Bronchial epithelial cell (primary cell): ENCODE results near the gene NMBR. TPM values are rescaled to one million over a fixed set of nuclear protein-coding genes. Genes with fewer than 3 reads are reported as not detected.
"Not testable (repeated sequence)": the region's sequence is repeated elsewhere in the genome, so short reads cannot be mapped to it uniquely, and the experiment has no call there.

Source experiments
- DNase-seq: peaks from one replicate; pipeline ENCODE4 v3.0.0-alpha.2; 2010; ENCODE audit warnings: low read depth
- FAIRE-seq: peaks from 2 replicates; lab custom pipeline; 2011; peaks lifted over from hg19 to GRCh38; lab: Jason Lieb, UNC
- H3K27me3 ChIP-seq: 2 replicates; pipeline ENCODE4 v1.5.1; 2011; ENCODE audit warnings: low read length; ENCODE audit not compliant: control insufficient read depth, insufficient read depth
- H3K36me3 ChIP-seq: 2 replicates; pipeline ENCODE4 v1.5.1; 2011; ENCODE audit warnings: low read length; ENCODE audit not compliant: control insufficient read depth, insufficient read depth
- H3K4me3 ChIP-seq: 2 replicates; pipeline ENCODE4 v1.5.1; 2011; ENCODE audit warnings: mild to moderate bottlenecking, low read depth, low read length, control low read depth
- CTCF ChIP-seq: IDR thresholded peaks from 2 replicates; pipeline ENCODE4 v1.5.1; 2011; ENCODE audit warnings: mild to moderate bottlenecking, moderate library complexity, low read length, control low read depth, inconsistent platforms; ENCODE audit not compliant: insufficient read depth, severe bottlenecking
- total RNA-seq: library from RNA; depleted of rRNA; stranded (reverse); fragments of >200 nt; gene quantifications from 2 replicates; pipeline ENCODE4 v1.2.1, GENCODE V29; 2014

The NMBR gene
- total RNA-seq, 1 donor from 2014 or later = not detected

- FAIRE-seq (no peak), DNase-seq (no peak)
- Histone ChIP-seq H3K36me3 (no peaks in the 10 kb centered on the region), H3K27me3 (no peaks in the 10 kb centered on the region), H3K4me3 (no peak overlapping the region)
- no peak for TF ChIP-seq CTCF
Measured at GRCh38 chr6:142030115-142030619, 116.8 kb downstream of the NMBR start.

- no peak for TF ChIP-seq CTCF
- DNase-seq (no peak), FAIRE-seq (no peak)
- Histone ChIP-seq H3K27me3 (no peaks in the 10 kb centered on the region), H3K4me3 (no peak overlapping the region), H3K36me3 (no peaks in the 10 kb centered on the region)
Measured at GRCh38 chr6:142028527-142028926, 118.4 kb downstream of the NMBR start.

- H3K4me3 ChIP-seq, H3K27me3 ChIP-seq, FAIRE-seq, H3K36me3 ChIP-seq, DNase-seq: not testable (repeated sequence)
Measured at GRCh38 chr6:142027804-142028203, 119.1 kb downstream of the NMBR start.

- H3K4me3 ChIP-seq = no peak overlapping the region
- FAIRE-seq (no peak), DNase-seq (no peak)
- no peaks in the 10 kb centered on the region for H3K36me3 ChIP-seq
- no peaks in the 10 kb centered on the region for H3K27me3 ChIP-seq
- TF ChIP-seq CTCF = no peak
Measured at GRCh38 chr6:142027074-142027473, 119.8 kb downstream of the NMBR start.

GRCh38 chr6:142026471-142026870 is 120.5 kb downstream of the NMBR start:
- H3K4me3 ChIP-seq = no peak overlapping the region
- TF ChIP-seq CTCF = no peak
- H3K36me3 ChIP-seq = no peaks in the 10 kb centered on the region
- DNase-seq (peak; percentile 79), FAIRE-seq (no peak)
- H3K27me3 ChIP-seq = no peaks in the 10 kb centered on the region

Other genes with a start within 250 kb of the NMBR start
- not detected in 2 replicates for gene GJE1, start 14.2 kb downstream of the NMBR start, total RNA-seq
- 37.1 and 44.8 TPM in 2 replicates for gene VTA1, start 141 bp upstream of the NMBR start, total RNA-seq
- gene ADGRG6, start 154.9 kb upstream of the NMBR start, total RNA-seq = 12.4 and 20.1 TPM in 2 replicates